Measurements from ENCODE around the gene NPHP3.

DNA sequence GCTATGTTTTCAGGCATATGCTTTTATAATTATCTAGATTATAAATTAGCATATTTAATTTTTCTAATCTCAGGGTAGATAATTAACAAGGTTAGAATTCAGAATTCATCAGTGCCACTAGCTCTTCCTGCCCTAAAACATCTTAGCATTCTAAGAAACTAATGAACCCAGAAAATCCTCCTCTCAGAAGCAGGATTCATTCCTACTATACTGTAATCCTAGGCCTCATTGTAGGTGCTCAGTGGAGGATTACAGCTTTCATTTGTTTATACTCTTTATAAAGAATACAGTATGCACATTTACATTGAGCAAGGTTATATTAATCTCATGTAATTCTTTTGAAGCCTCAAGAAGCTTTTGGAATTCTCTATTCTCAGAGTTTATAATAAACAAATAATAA lies 83.5 kb downstream of the NPHP3 start:
- TF ChIP-seq, protein P1, sequence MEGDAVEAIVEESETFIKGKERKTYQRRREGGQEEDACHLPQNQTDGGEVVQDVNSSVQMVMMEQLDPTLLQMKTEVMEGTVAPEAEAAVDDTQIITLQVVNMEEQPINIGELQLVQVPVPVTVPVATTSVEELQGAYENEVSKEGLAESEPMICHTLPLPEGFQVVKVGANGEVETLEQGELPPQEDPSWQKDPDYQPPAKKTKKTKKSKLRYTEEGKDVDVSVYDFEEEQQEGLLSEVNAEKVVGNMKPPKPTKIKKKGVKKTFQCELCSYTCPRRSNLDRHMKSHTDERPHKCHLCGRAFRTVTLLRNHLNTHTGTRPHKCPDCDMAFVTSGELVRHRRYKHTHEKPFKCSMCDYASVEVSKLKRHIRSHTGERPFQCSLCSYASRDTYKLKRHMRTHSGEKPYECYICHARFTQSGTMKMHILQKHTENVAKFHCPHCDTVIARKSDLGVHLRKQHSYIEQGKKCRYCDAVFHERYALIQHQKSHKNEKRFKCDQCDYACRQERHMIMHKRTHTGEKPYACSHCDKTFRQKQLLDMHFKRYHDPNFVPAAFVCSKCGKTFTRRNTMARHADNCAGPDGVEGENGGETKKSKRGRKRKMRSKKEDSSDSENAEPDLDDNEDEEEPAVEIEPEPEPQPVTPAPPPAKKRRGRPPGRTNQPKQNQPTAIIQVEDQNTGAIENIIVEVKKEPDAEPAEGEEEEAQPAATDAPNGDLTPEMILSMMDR (IDR thresholded peaks at IDR 0.05; ENCODE audit: borderline replicate concordance, extremely low read depth, low read length, poor library complexity, severe bottlenecking), result no peak
- no peak for TF ChIP-seq EZH2 (IDR thresholded peaks at IDR 0.05; ENCODE audit: borderline replicate concordance, low read depth, low read length, severe bottlenecking)

Data from DND-41 (cell line).